Adrenal gland (tissue), 12 donors: ENCODE measurements around the gene MAP2K6. TPM values are rescaled to one million over a fixed set of nuclear protein-coding genes. Genes with fewer than 3 reads are reported as not detected.

ENCODE experiments used
- DNase-seq, 7 donors: peaks; one replicate each; pipeline ENCODE4 v3.0.0-alpha.2; 2019 to 2020
- H3K27ac ChIP-seq, 5 donors: fragments of 200-600 bp; sonication (generic) in 4 of 5; 1 replicate in 3 of 5; 2 replicates in 2 of 5; pipeline versions ENCODE4 v1.5.1 to v1.8.0; 2016 to 2020; ENCODE audit warnings: mild to moderate bottlenecking in 1 of 5
- H3K27me3 ChIP-seq: fragments of 200-600 bp; 2 replicates; pipeline ENCODE4 v1.8.0; 2021
- H3K36me3 ChIP-seq, 2 donors: fragments of 200-600 bp; replicated peaks in 1 of 2; 1 replicate in 1 of 2; 2 replicates in 1 of 2; pipeline versions ENCODE4 v1.5.1 to v1.8.0; 2018 to 2022
- H3K4me1 ChIP-seq, 2 donors: fragments of 200-600 bp; replicated peaks in 1 of 2; 1 replicate in 1 of 2; 2 replicates in 1 of 2; pipeline versions ENCODE4 v1.5.1 to v1.8.0; 2018 to 2021
- H3K4me3 ChIP-seq, 4 donors: fragments of 200-600 bp; sonication (generic) in 3 of 4; one replicate each; pipeline ENCODE4 v1.5.1; 2016 to 2018
- H3K9me3 ChIP-seq, 3 donors: fragments of 200-600 bp; sonication (generic) in 1 of 3; replicated peaks in 1 of 3; 1 replicate in 2 of 3; 2 replicates in 1 of 3; pipeline versions ENCODE4 v1.5.1 to v1.8.0; 2016 to 2021
- CTCF ChIP-seq, 6 experiments: fragments of 450-650 bp in 4 of 6; fragments of 200-600 bp in 2 of 6; sonication (generic) in 1 of 6; IDR thresholded peaks; 1 replicate in 5 of 6; 2 replicates in 1 of 6; pipeline versions ENCODE4 v1.5.1 to v1.8.0; 2016 to 2021; ENCODE audit warnings: antibody characterized with exemption in 6 of 6, mild to moderate bottlenecking in 2 of 6, moderate library complexity in 1 of 6
- POLR2A ChIP-seq, 2 donors: fragments of 450-650 bp; IDR thresholded peaks; one replicate each; pipeline ENCODE4 v1.6.1; 2017; ENCODE audit warnings: antibody characterized with exemption in 2 of 2, mild to moderate bottlenecking in 2 of 2, moderate library complexity in 1 of 2
- whole genome bisulfite sequencing, 4 donors: extraction: QIAGEN DNeasy Blood & Tissue Kit in 2 of 4; methylation state at CpG; one replicate each; pipeline versions ENCODE4 v1.1.5 to v1.1.7; 2013 to 2017; 5-methylcytosine and 5-hydroxymethylcytosine counted together
- intact Hi-C, 2 donors: fragments of 100-400 bp; cut with DNase I; formaldehyde crosslinking; loops; one replicate each; pipeline versions ENCODE4 v1.14.1 to v1.15.0; 2022 to 2023
- polyA plus RNA-seq, 3 donors: library from polyadenylated mRNA; stranded (reverse); fragments of 200-250 nt in 2 of 3; fragments of 350-450 nt in 1 of 3; fragmentation: Illumina TruSeq in 1 of 3; extraction: RNeasy Lipid Tissue Mini Kit (QIAGEN cat#74804) in 1 of 3; gene quantifications; one replicate each; pipeline ENCODE4 v1.2.3, GENCODE V29; 2013 to 2014
- total RNA-seq, 9 donors: library from RNA; depleted of rRNA in 4 of 9; stranded (reverse); fragments of >200 nt in 4 of 9; fragments of 120-200 nt in 1 of 9; fragmentation: NEBNext Ultra II Directional in 1 of 9; extraction: Animal tissue kit (Norgen Biotek cat#: 25700) in 1 of 9; gene quantifications; one replicate each; pipeline versions ENCODE4 v1.1.0 to v1.2.4, GENCODE V29; 2013 to 2023
- donor health status: healthy with polysubstance abuse.
- donor health status: Bipolar disorder and iron deficiency.
- donor health status: DM: yes; HTN: yes; CAD: no.
- donor health status: DM: no; HTN: no; CAD: no.
- donor health status: DM: no; HTN: no; CAD: no.
- donor health status: DM: yes; HTN: yes; CAD: no.

MAP2K6 gene
- total and polyA plus RNA-seq, 12 donors, result 0.53 to 7.0 (median 1.9) TPM

- WGBS, 4 donors, result 95 to 100% (median 100%) methylated on average over 1 of the region's 1 CpG
- DNase-seq, result no peak
- Histone ChIP-seq H3K27ac (no peak overlapping the region), H3K4me3 (no peak overlapping the region), H3K27me3 (no peaks in the 10 kb centered on the region), H3K36me3 (no peaks in the 10 kb centered on the region), H3K9me3 (no peaks in the 10 kb centered on the region), H3K4me1 (no peaks in the 10 kb centered on the region)
- TF ChIP-seq POLR2A (IDR thresholded peaks at IDR 0.05) (no peak), CTCF (IDR thresholded peaks at IDR 0.05) (no peak)
- intact Hi-C loops, result no loop called here
Measured at GRCh38 chr17:69497161-69497560, 82.7 kb downstream of the MAP2K6 start.

- Histone ChIP-seq H3K27ac (no peak overlapping the region), H3K4me3 (no peak overlapping the region), H3K36me3 (no peaks in the 10 kb centered on the region), H3K4me1 (no peaks in the 10 kb centered on the region), H3K9me3 (no peaks in the 10 kb centered on the region), H3K27me3 (no peaks in the 10 kb centered on the region)
- TF ChIP-seq CTCF (IDR thresholded peaks at IDR 0.05), result no peak
- TF ChIP-seq POLR2A (IDR thresholded peaks at IDR 0.05), result no peak
- DNase-seq, result no peak
- intact Hi-C loops, result no loop called here
- WGBS, 4 donors, result 77 to 90% (median 83%) methylated on average over 3 of the region's 3 CpGs
Measured at GRCh38 chr17:69499318-69499717, 84.8 kb downstream of the MAP2K6 start.

- no peaks in the 10 kb centered on the region for H3K4me1 ChIP-seq
- H3K4me3 ChIP-seq, result no peak overlapping the region
- H3K27ac ChIP-seq, result no peak overlapping the region
- no peaks in the 10 kb centered on the region for H3K27me3 ChIP-seq
- no peak for DNase-seq
- WGBS, 4 donors, result 63 to 73% (median 65%) methylated on average over 9 of the region's 9 CpGs
- H3K9me3 ChIP-seq, result no peaks in the 10 kb centered on the region
- H3K36me3 ChIP-seq, result no peaks in the 10 kb centered on the region
- intact Hi-C loops, result no loop called here
- no peak for TF ChIP-seq POLR2A (IDR thresholded peaks at IDR 0.05)
- no peak for TF ChIP-seq CTCF (IDR thresholded peaks at IDR 0.05)
Measured at GRCh38 chr17:69500911-69501429, 86.5 kb downstream of the MAP2K6 start.

GRCh38 chr17:69501591-69502468, 87.3 kb downstream of the MAP2K6 start:
- H3K4me3 ChIP-seq, result peak overlapping the region in 1 of 4 donors; percentile 1
- WGBS, 4 donors, result 45 to 47% (median 45%) methylated on average over 13 to 14 of the region's 14 CpGs
- H3K27ac ChIP-seq, result no peak overlapping the region
- TF ChIP-seq POLR2A (IDR thresholded peaks at IDR 0.05) (no peak), CTCF (IDR thresholded peaks at IDR 0.05) (no peak)
- H3K4me1 ChIP-seq, result no peaks in the 10 kb centered on the region
- no peak for DNase-seq
- no peaks in the 10 kb centered on the region for H3K9me3 ChIP-seq
- H3K27me3 ChIP-seq, result no peaks in the 10 kb centered on the region
- intact Hi-C loops, result no loop called here
- no peaks in the 10 kb centered on the region for H3K36me3 ChIP-seq
